Sigmoid colon (tissue), 4 donors: ENCODE data around the gene CSTB.

Experiments used
- POLR2A ChIP-seq, 2 donors: fragments of 450-650 bp; IDR thresholded peaks; one replicate each; pipeline ENCODE4 v1.6.1; 2016; ENCODE audit warnings: antibody characterized with exemption in 2 of 2, mild to moderate bottlenecking in 2 of 2, moderate library complexity in 2 of 2
- POLR2AphosphoS5 ChIP-seq, 4 donors: sonication (generic); formaldehyde crosslinking; IDR thresholded peaks; one replicate each; pipeline ENCODE4 v1.6.1; 2017; ENCODE audit warnings: antibody characterized with exemption in 4 of 4
- TF ChIP-seq, protein P1 (sequence below), 4 experiments: fragments of 450-650 bp in 3 of 4; fragments of 200-600 bp in 1 of 4; IDR thresholded peaks; one replicate each; pipeline ENCODE4 v1.5.1; 2016 to 2019; ENCODE audit warnings: antibody characterized with exemption in 4 of 4, mild to moderate bottlenecking in 3 of 4, moderate library complexity in 2 of 4

- TF ChIP-seq, protein P1, sequence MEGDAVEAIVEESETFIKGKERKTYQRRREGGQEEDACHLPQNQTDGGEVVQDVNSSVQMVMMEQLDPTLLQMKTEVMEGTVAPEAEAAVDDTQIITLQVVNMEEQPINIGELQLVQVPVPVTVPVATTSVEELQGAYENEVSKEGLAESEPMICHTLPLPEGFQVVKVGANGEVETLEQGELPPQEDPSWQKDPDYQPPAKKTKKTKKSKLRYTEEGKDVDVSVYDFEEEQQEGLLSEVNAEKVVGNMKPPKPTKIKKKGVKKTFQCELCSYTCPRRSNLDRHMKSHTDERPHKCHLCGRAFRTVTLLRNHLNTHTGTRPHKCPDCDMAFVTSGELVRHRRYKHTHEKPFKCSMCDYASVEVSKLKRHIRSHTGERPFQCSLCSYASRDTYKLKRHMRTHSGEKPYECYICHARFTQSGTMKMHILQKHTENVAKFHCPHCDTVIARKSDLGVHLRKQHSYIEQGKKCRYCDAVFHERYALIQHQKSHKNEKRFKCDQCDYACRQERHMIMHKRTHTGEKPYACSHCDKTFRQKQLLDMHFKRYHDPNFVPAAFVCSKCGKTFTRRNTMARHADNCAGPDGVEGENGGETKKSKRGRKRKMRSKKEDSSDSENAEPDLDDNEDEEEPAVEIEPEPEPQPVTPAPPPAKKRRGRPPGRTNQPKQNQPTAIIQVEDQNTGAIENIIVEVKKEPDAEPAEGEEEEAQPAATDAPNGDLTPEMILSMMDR (IDR thresholded peaks at IDR 0.05), result no peak
- TF ChIP-seq POLR2A (IDR thresholded peaks at IDR 0.05) (no peak), POLR2AphosphoS5 (IDR thresholded peaks at IDR 0.05) (no peak)
Observed at GRCh38 chr21:43794857-43795256, 18.7 kb upstream of the CSTB start.
